ENCODE measurements around the gene CCL26.
A peak's percentile ranks its signal among the peaks of the same experiment; 100 is the strongest.

CCL26 gene

DNA sequence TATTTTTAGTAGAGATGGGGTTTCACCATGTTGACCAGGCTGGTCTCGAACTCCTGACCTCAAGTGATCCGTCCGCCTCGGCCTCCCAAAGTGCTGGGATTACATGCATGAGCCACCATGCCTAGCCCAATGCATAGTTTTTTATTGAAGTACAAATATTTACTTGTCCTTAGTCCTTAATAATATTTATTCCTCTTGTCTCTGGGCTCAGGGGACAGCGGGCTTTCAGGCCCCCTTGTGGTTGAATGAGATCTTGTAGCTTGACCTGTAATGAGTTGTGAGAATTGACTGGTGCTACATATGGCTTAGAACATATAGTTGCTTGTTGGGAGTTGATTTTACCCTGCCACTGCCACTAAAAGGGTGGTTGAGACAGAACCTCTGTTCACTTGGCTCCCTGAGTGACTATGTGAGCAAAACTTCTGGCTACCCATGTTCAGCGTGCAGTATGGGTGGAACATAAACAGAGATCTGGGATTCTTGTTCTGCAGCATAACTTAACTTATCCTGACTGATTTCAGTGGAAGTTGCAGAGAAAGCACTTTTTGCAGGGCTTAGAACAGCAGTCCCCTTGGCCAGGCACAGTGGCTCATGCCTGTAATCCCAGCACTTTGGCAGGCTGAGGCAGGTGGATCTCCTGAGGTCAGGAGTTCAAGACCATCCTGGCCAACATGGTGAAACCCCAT lies 14.9 kb downstream of the CCL26 start:
- CTCF ChIA-PET, result interaction anchor here (0.8 to 3.0 kb wide), 5 partner anchors 14 to 263 kb away, joined by 3 to 11 read pairs (median 3); no protein-coding TSS in a partner anchor
- peak; percentile 50 for TF ChIP-seq CTCF (IDR thresholded peaks at IDR 0.05; ENCODE audit: insufficient read depth, low read length, missing control alignments)
- POLR2A ChIA-PET, result no interaction called here
- DNase-seq (ENCODE audit: low read depth, low spot score), result no peak
- H3K4me3 ChIP-seq (ENCODE audit: low read depth, low read length), result no peak overlapping the region

- TF ChIP-seq CTCF (IDR thresholded peaks at IDR 0.05; ENCODE audit: insufficient read depth, low read length, missing control alignments), result no peak
- no peak for DNase-seq (ENCODE audit: low read depth, low spot score)
- ChIA-PET POLR2A (no interaction called here), CTCF (interaction anchor here (0.8 to 3.0 kb wide), 9 partner anchors 9 to 264 kb away, joined by 3 to 11 read pairs (median 3); no protein-coding TSS in a partner anchor)
- no peak overlapping the region for H3K4me3 ChIP-seq (ENCODE audit: low read depth, low read length)
Observed at GRCh38 chr7:75756206-75756990, 15.6 kb downstream of the CCL26 start.

GRCh38 chr7:75743455-75743859 lies 28.6 kb downstream of the CCL26 start:
- no peak for DNase-seq (ENCODE audit: low read depth, low spot score)
- no peak overlapping the region for H3K4me3 ChIP-seq (ENCODE audit: low read depth, low read length)
- TF ChIP-seq CTCF (IDR thresholded peaks at IDR 0.05; ENCODE audit: insufficient read depth, low read length, missing control alignments), result no peak
- POLR2A ChIA-PET, result no interaction called here
- CTCF ChIA-PET, result interaction anchor here (0.9 to 1.5 kb wide), 4 partner anchors 11 to 19 kb away, joined by 3 to 6 read pairs (median 3); no protein-coding TSS in a partner anchor

DNA sequence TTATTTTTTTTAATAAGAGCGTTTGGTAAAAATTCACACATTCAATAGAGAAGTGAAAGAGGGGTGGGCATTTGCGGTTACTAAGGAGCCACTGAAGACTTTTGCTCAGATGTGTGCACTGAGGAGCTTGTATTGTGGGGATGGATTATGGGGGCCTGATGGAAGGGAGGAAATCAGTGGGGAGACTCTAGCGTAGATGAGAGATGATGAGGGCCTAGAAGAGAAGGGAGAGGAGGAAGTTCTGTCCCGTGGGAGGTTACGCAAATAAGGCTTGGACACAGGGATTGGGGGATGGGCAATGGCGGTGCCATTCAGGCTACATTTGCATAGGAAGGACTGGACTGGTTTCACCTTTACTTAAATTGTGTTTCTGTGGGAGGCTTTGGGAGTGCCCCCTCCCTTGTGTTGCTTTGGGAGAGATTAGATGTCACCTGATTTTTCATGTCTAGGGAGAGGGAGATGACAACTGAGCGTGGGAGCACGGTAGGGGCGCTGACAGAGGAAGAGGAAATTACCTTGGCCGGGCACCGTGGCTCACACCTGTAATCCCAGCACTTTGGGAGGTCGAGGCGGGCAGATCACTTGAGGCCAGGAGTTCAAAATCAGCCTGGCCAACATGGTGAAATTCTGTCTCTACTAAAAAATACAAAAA lies 31.0 kb downstream of the CCL26 start:
- no peak for TF ChIP-seq CTCF (IDR thresholded peaks at IDR 0.05; ENCODE audit: insufficient read depth, low read length, missing control alignments)
- ChIA-PET POLR2A (no interaction called here), CTCF (interaction anchor here (0.8 kb wide), 1 partner anchor 13 kb away, joined by 4 read pairs; no protein-coding TSS in a partner anchor)
- no peak overlapping the region for H3K4me3 ChIP-seq (ENCODE audit: low read depth, low read length)
- no peak for DNase-seq (ENCODE audit: low read depth, low spot score)

- DNase-seq (ENCODE audit: low read depth, low spot score), result no peak
- TF ChIP-seq CTCF (IDR thresholded peaks at IDR 0.05; ENCODE audit: insufficient read depth, low read length, missing control alignments), result no peak
- ChIA-PET CTCF (interaction anchor here (0.9 to 1.0 kb wide), 2 partner anchors 15 to 22 kb away, joined by 3 read pairs; no protein-coding TSS in a partner anchor), POLR2A (interaction anchor here (0.6 to 1.5 kb wide), 2 partner anchors 9 to 280 kb away, joined by 3 to 6 read pairs; no protein-coding TSS in a partner anchor)
- H3K4me3 ChIP-seq (ENCODE audit: low read depth, low read length), result peak overlapping the region; percentile 70
Observed at GRCh38 chr7:75739796-75740672, 32.0 kb downstream of the CCL26 start.

Measured in AG04449 (cell line).